Activated CD8-positive, alpha-beta T cell treated with anti-CD3 and anti-CD28 coated beads, Interleukin-2, amount 10 ng/mL, durations not matched to agents 7 days and 5 days (primary cell): Measurements from ENCODE around the gene PIK3R6. TPM values are rescaled to one million over a fixed set of nuclear protein-coding genes. Genes with fewer than 3 reads are reported as not detected.

ENCODE experiments used
- ATAC-seq: fragments of 150-1000 bp; cut with Tn5 transposase; one replicate; pipeline ENCODE4 v1.10.0; 2021; ENCODE audit warnings: moderate library complexity
- CTCF ChIA-PET: fragments of 350-600 bp; sonication (Branson Sonifier 250); formaldehyde crosslinking; loops from one replicate; lab custom pipeline; 2021; ENCODE audit warnings: antibody characterized with exemption; lab: Charles Lee
- POLR2A ChIA-PET: fragments of 350-600 bp; sonication (Branson Sonifier 250); formaldehyde crosslinking; loops from one replicate; lab custom pipeline; 2021; ENCODE audit warnings: antibody characterized with exemption; lab: Charles Lee
- DNase-seq: peaks from one replicate; pipeline ENCODE4 v3.0.0-alpha.2; 2020
- H3K27ac Mint-ChIP-seq: one replicate; pipeline ENCODE4 v1.8.0; 2021; ENCODE audit warnings: mild to moderate bottlenecking, mixed read lengths
- H3K27me3 Mint-ChIP-seq: one replicate; pipeline ENCODE4 v1.8.0; 2021; ENCODE audit warnings: low read depth, mixed read lengths
- H3K36me3 Mint-ChIP-seq: one replicate; pipeline ENCODE4 v1.8.0; 2021; ENCODE audit warnings: low read depth, mixed read lengths
- H3K4me1 Mint-ChIP-seq: one replicate; pipeline ENCODE4 v1.8.0; 2021; ENCODE audit warnings: low read depth, mixed read lengths
- H3K4me3 Mint-ChIP-seq: one replicate; pipeline ENCODE4 v1.8.0; 2021; ENCODE audit warnings: mild to moderate bottlenecking, mixed read lengths
- H3K9me3 Mint-ChIP-seq: one replicate; pipeline ENCODE4 v1.8.0; 2022; ENCODE audit warnings: mixed read lengths; ENCODE audit not compliant: insufficient read depth
- total RNA-seq, 2 experiments: library from RNA; stranded (reverse); gene quantifications; one replicate each; pipeline ENCODE4 v1.2.3, GENCODE V29; 2021

PIK3R6 gene
- total RNA-seq, 2 experiments from 2014 or later: 18.3 to 20.7 TPM

GRCh38 chr17:8846768-8847211 lies 20.7 kb downstream of the PIK3R6 start:
- ChIA-PET CTCF (interaction anchor here (1.3 kb wide), 1 partner anchor 14 kb away, joined by 3 read pairs; no protein-coding TSS in a partner anchor), POLR2A (no interaction called here)
- Mint-ChIP-seq H3K27ac (no peak overlapping the region), H3K4me3 (no peak overlapping the region), H3K9me3 (no peaks in the 10 kb centered on the region), H3K27me3 (no peaks in the 10 kb centered on the region), H3K36me3 (peaks cover 61% of the 10 kb centered on the region), H3K4me1 (peaks cover 32% of the 10 kb centered on the region)
- no peak for ATAC-seq
- DNase-seq: no peak

GRCh38 chr17:8844229-8845218 lies 22.9 kb downstream of the PIK3R6 start:
- H3K27ac Mint-ChIP-seq: no peak overlapping the region
- H3K4me3 Mint-ChIP-seq: no peak overlapping the region
- peaks cover 50% of the 10 kb centered on the region for H3K36me3 Mint-ChIP-seq
- ATAC-seq (no peak), DNase-seq (no peak)
- ChIA-PET POLR2A (no interaction called here), CTCF (interaction anchor here (0.9 to 2.2 kb wide), 4 partner anchors 12 to 154 kb away, joined by 3 to 8 read pairs (median 4); no protein-coding TSS in a partner anchor)
- no peaks in the 10 kb centered on the region for H3K27me3 Mint-ChIP-seq
- no peaks in the 10 kb centered on the region for H3K9me3 Mint-ChIP-seq
- H3K4me1 Mint-ChIP-seq: peaks cover 17% of the 10 kb centered on the region

- peaks cover 42% of the 10 kb centered on the region for H3K36me3 Mint-ChIP-seq
- H3K27me3 Mint-ChIP-seq: no peaks in the 10 kb centered on the region
- H3K27ac Mint-ChIP-seq: no peak overlapping the region
- ATAC-seq (no peak), DNase-seq (no peak)
- H3K4me1 Mint-ChIP-seq: peaks cover 15% of the 10 kb centered on the region
- ChIA-PET CTCF (interaction anchor here (1.8 to 2.2 kb wide), 3 partner anchors 10 to 155 kb away, joined by 5 to 8 read pairs (median 7); no protein-coding TSS in a partner anchor), POLR2A (interaction anchor here (0.6 kb wide), 1 partner anchor 1471 kb away, joined by 3 read pairs; no protein-coding TSS in a partner anchor)
- H3K9me3 Mint-ChIP-seq: no peaks in the 10 kb centered on the region
- H3K4me3 Mint-ChIP-seq: no peak overlapping the region
Measured at GRCh38 chr17:8843344-8843743, 24.1 kb downstream of the PIK3R6 start.

- Mint-ChIP-seq H3K9me3 (no peaks in the 10 kb centered on the region), H3K4me1 (peaks cover 11% of the 10 kb centered on the region), H3K36me3 (peaks cover 43% of the 10 kb centered on the region), H3K4me3 (no peak overlapping the region), H3K27me3 (no peaks in the 10 kb centered on the region), H3K27ac (no peak overlapping the region)
- ChIA-PET POLR2A (no interaction called here), CTCF (interaction anchor here (2.0 kb wide), 1 partner anchor 9 kb away, joined by 7 read pairs; no protein-coding TSS in a partner anchor)
- no peak for ATAC-seq
- DNase-seq: no peak
Measured at GRCh38 chr17:8841844-8842243, 25.6 kb downstream of the PIK3R6 start.

- POLR2A ChIA-PET: no interaction called here
- no peaks in the 10 kb centered on the region for H3K9me3 Mint-ChIP-seq
- ATAC-seq: no peak
- H3K4me3 Mint-ChIP-seq: no peak overlapping the region
- DNase-seq: no peak
- H3K27me3 Mint-ChIP-seq: no peaks in the 10 kb centered on the region
- H3K27ac Mint-ChIP-seq: no peak overlapping the region
- peaks cover 11% of the 10 kb centered on the region for H3K4me1 Mint-ChIP-seq
- peaks cover 42% of the 10 kb centered on the region for H3K36me3 Mint-ChIP-seq
- CTCF ChIA-PET: interaction anchor here (0.8 kb wide), 1 partner anchor 152 kb away, joined by 3 read pairs; no protein-coding TSS in a partner anchor
Measured at GRCh38 chr17:8839410-8839935, 28.0 kb downstream of the PIK3R6 start.

GRCh38 chr17:8838551-8839095 lies 28.9 kb downstream of the PIK3R6 start:
- H3K36me3 Mint-ChIP-seq: peaks cover 44% of the 10 kb centered on the region
- H3K4me1 Mint-ChIP-seq: peaks cover 7% of the 10 kb centered on the region
- H3K27ac Mint-ChIP-seq: no peak overlapping the region
- no peak overlapping the region for H3K4me3 Mint-ChIP-seq
- DNase-seq (no peak), ATAC-seq (no peak)
- CTCF ChIA-PET: no interaction called here
- no peaks in the 10 kb centered on the region for H3K27me3 Mint-ChIP-seq
- POLR2A ChIA-PET: no interaction called here
- H3K9me3 Mint-ChIP-seq: no peaks in the 10 kb centered on the region

- Mint-ChIP-seq H3K27me3 (no peaks in the 10 kb centered on the region), H3K27ac (no peak overlapping the region), H3K4me3 (no peak overlapping the region), H3K9me3 (no peaks in the 10 kb centered on the region), H3K36me3 (peaks cover 42% of the 10 kb centered on the region), H3K4me1 (no peaks in the 10 kb centered on the region)
- ChIA-PET CTCF (no interaction called here), POLR2A (no interaction called here)
- no peak for DNase-seq
- no peak for ATAC-seq
Measured at GRCh38 chr17:8837563-8838075, 29.9 kb downstream of the PIK3R6 start.

- Mint-ChIP-seq H3K27me3 (no peaks in the 10 kb centered on the region), H3K4me3 (no peak overlapping the region), H3K36me3 (peaks cover 39% of the 10 kb centered on the region), H3K27ac (no peak overlapping the region), H3K4me1 (no peaks in the 10 kb centered on the region), H3K9me3 (no peaks in the 10 kb centered on the region)
- DNase-seq (peak; percentile 16), ATAC-seq (no peak)
- ChIA-PET POLR2A (no interaction called here), CTCF (interaction anchor here (1.1 kb wide), 1 partner anchor 51 kb away, joined by 4 read pairs; no protein-coding TSS in a partner anchor)
Measured at GRCh38 chr17:8836821-8837562, 30.5 kb downstream of the PIK3R6 start.

GRCh38 chr17:8835631-8836364 lies 31.7 kb downstream of the PIK3R6 start:
- POLR2A ChIA-PET: no interaction called here
- Mint-ChIP-seq H3K4me1 (no peaks in the 10 kb centered on the region), H3K4me3 (no peak overlapping the region), H3K27ac (no peak overlapping the region), H3K9me3 (no peaks in the 10 kb centered on the region), H3K36me3 (peaks cover 39% of the 10 kb centered on the region), H3K27me3 (no peaks in the 10 kb centered on the region)
- DNase-seq (peak; percentile 15), ATAC-seq (no peak)
- CTCF ChIA-PET: interaction anchor here (1.1 kb wide), 1 partner anchor 50 kb away, joined by 4 read pairs; no protein-coding TSS in a partner anchor

GRCh38 chr17:8835106-8835505 lies 32.4 kb downstream of the PIK3R6 start:
- Mint-ChIP-seq H3K4me3 (no peak overlapping the region), H3K9me3 (no peaks in the 10 kb centered on the region), H3K27ac (no peak overlapping the region), H3K4me1 (no peaks in the 10 kb centered on the region), H3K27me3 (no peaks in the 10 kb centered on the region), H3K36me3 (peaks cover 39% of the 10 kb centered on the region)
- CTCF ChIA-PET: interaction anchor here (1.2 kb wide), 1 partner anchor 11 kb away, joined by 5 read pairs; no protein-coding TSS in a partner anchor
- ATAC-seq (no peak), DNase-seq (no peak)
- POLR2A ChIA-PET: no interaction called here
